CD4-positive, alpha-beta T cell treated with Interleukin-15 for 1 hour (primary cell): ENCODE results near the gene LSM11.

Experiments
- DNase-seq: peaks from one replicate; pipeline ENCODE4 v3.0.0-alpha.2; 2020

The LSM11 gene

GRCh38 chr5:157735991-157736390 is 7.5 kb upstream of the LSM11 start:
- no peak for DNase-seq

- no peak for DNase-seq
Measured at GRCh38 chr5:157739388-157740228, 3.9 kb upstream of the LSM11 start.

DNA sequence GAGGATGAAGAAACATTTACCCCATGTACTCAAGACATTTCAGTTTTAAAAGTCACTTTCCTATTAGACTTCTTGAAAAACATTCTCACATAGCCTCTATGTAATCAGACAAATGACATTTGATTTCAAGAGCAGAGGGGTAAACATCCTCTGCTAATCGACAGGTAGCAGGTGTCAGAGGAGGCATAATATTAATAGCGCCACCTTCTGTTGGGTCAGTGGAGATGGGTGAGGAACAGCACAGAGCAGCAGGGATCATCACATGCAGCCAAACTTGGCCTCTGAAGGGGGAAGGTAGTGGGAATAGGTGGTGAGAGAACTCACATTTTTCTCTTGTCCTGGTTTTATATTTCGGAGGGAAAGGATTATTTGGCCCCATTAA is 3.3 kb upstream of the LSM11 start:
- DNase-seq: peak; percentile 19

GRCh38 chr5:157741131-157741530 is 2.4 kb upstream of the LSM11 start:
- no peak for DNase-seq

DNA sequence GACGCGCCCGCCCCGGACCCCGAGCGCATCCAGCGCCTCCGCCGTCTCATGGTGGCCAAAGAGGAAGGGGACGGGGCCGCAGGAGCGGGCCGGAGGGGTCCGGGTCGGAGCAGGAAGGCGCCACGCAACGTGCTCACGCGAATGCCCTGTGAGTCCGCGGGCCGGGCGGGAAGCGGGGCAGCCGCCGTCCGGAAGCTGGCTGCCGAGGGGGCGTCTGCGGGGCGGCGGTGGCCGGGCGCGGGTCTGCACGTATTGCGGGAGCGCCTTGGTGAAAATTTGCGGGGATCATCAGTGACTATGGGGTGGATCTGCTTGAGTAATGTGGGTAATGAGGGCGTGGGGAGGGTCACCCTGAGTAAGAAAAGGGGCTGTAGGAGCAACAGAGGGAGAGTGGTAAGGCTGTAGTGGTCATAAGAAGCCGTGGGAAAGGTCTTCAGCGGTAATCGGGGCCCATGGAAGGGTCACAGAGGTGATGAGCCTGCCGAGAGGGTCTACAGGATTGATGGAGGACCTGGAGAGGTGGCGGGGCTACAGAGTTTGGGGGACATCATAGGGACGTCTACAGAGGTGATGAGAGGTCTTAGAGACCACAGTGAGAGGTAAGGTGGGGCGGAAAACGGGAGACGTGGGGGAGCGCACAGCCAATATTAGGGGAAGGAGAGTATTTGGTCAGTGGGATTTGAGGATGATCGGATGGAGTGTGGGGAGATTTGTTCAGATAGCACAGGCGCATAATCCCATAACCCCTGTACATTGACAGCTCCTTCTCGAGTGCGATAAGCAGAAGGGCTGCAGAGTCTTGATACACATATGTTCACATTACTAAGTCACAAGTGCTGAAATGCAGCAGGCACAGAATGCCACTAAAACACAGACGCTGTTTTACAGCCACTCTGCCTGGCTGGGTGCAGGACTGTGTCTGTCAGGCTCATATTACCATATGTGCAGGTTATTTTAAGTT is 819 bp downstream of the LSM11 start:
- DNase-seq: no peak

GRCh38 chr5:157745041-157745456 is 1.5 kb downstream of the LSM11 start:
- DNase-seq: no peak

- DNase-seq: no peak
Measured at GRCh38 chr5:157747173-157747740, 3.7 kb downstream of the LSM11 start.

DNA sequence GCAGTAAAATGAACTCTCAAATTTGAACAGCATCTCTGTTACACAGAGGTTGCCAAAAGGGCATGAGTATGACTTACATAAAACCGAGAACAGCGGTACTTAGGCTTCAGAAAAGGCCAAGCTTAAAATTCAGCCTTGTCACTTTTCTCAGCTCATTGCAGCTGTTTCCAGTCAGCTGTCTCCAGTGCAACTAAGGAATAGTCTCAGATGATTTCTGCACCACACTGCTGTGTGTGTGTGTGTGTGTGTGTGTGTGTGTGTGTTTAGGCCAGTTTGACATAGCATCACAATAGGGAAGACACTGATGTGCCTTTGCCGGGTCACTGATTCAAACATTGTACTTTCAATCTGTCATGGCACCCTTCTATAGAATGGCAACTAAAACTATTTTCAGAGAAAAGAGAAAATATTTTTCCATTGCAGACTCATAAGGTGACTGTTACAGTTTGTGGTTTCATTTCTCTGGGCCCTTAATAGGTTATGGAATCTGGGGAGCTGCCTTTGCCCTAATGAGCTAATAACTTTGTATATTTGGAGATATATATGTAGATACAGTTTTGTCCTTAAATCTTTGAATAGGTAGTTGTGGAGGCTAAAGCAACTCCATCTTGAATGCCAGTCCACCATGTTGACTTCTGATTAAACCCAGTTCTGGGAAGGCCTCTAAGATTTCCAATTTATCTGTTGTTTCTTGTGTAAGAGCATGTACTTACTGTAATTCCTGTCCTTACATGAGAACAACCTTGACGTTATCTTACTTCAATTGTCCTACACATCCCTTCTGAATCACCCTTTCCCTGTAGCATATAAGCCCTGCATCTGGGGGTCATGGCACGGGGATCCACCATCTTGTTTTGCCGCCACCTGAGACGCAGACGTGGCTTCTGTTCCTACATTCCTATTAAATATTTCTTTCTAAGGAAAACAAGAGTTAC is 4.5 kb downstream of the LSM11 start:
- no peak for DNase-seq

DNA sequence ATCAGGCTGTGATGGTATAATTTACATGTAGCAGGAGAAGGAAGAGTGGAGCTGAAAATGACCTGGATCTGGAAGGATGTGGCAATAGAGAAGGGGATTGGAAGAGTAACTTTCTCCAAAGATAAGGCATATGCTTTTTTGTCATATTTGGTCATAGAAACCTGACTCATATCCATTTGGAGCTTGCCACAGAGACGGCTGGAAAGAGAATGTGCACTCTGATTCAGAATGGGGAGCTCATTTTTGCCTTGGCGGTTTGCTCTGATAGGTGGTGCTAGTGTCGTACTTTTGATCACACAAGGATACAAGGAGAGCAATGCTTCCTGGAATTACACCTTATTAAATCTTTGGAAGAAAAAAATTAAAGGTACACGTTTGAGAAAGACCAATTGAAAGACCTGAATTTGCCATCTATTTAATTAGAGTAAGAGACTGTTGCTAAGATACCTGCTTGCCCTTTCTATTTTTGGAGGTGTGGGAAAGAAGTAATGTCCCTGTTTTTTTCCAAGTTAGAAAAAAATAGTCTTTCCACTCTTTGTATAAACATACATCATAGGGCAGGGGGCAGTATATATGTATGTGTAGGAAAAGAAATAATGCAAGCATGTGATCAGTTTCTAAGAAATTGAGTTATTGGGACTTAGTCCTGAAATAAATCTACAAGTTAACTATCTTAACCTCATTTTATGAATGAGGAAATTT is 5.4 kb downstream of the LSM11 start:
- DNase-seq: no peak

DNA sequence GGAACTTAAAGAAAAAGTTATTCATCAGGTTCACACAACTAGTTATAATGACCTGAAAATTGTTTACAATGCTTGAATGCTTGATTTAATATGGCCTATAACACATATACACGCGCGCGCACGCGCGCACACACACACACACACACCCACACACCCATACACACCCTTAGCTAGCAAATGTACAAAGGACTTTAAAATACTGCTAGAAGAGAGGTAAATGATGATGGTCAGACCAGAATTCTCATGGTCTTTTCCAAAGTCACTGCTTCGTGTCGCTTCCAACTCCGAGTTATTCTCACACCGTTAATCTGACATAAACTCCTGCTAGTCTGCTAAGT is 5.9 kb downstream of the LSM11 start:
- no peak for DNase-seq

GRCh38 chr5:157750320-157750719 is 6.8 kb downstream of the LSM11 start:
- no peak for DNase-seq

GRCh38 chr5:157756122-157756521 is 12.6 kb downstream of the LSM11 start:
- DNase-seq: no peak

DNA sequence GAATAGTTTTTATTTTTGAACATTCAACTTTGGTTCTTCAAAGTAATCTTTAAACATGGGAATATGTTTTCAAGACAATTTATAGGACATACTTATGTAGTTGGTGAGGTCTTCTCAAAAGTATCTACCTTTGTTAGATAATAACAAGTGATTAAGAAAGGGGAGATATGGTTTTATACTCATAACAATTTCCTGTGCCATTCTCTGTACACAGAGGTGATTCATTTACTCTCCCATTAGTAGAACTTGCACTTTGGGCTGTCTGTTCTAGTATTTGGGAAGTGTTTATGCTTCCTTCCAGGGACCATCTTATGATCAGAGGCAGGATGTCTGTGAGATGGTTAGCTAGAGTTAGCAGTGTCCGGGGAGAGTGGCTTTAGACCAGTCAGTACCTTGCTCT is 15.2 kb downstream of the LSM11 start:
- no peak for DNase-seq

DNA sequence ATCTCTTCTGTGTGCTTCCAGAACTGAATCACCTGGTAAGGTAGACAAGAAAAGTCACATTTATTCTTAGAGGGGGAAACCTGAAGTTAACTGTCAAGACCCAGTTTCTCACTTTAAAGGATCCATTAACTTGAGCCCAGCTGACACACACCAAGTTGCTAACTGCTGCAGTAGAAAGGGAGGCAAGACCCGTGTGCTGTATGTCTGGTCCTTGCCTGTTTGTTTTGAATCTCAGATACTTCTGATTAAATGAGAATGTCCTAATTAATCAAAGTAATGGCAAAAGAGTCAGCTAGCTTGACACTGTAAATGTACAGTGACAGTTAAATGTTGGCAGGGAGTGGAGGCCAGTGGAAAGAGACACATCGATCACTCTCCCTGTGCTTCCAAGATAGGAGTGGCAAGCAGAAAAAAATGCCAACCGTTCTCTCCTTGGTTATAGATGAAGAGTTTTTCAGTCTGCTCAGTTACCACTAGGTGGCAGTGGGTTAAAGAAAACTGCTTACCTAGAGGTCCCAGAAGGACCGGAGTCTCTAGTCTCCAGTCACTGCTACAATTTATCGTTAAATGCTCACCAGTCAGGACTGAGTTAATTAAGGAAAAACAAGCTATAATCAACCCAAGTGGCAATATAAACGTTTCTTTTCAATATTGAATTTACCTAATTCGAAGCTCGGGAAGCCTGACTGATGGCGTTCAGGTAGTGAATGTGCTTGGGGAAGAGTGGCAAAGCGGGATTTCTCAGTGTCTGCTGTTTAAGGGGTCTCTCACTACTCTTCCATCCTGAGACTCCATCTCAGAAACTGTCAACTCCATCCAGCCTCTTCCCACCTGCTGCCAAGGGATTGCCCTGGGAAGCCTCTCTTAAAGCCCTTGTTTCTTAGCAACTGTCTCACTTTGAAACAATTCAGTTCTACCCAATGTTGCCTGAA is 18.4 kb downstream of the LSM11 start:
- DNase-seq: no peak

- DNase-seq: no peak
Measured at GRCh38 chr5:157764531-157764930, 21.0 kb downstream of the LSM11 start.

DNA sequence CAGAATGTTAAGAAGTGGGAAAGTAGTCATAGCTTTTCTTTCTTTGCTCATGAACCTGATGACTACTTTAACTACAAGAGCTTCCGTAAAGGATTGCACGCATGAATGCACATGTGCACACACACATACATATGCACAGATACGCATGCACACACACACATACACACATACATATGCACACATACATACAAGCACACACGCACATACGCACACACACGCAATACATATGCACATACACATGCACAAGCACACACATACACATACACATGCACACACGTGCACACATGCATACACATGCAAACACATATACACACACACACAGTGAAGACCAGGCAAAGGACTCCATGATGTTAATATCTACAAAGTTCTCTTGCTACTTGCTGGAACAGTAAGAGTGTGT is 22.9 kb downstream of the LSM11 start:
- DNase-seq: no peak

DNA sequence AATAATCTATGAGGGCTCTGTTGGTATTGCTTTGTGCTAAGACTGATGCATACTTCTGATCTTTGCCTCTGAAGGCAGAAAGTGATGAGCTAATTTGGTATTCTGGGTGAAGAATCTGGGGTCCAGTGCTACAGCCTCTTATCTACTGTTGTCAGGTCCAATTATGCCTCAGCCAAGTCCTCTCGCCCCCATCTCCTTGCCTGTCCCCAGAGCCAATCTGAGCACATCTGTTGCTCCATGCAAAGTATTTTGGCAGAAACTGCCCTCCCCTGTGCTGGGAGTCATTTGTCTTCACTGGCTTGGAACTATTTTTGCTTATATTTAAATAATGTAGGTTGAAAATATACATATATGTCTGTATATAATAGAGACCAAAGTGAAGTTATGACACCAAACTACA is 23.4 kb downstream of the LSM11 start:
- DNase-seq: no peak

- no peak for DNase-seq
Measured at GRCh38 chr5:157767689-157768088, 24.2 kb downstream of the LSM11 start.

DNA sequence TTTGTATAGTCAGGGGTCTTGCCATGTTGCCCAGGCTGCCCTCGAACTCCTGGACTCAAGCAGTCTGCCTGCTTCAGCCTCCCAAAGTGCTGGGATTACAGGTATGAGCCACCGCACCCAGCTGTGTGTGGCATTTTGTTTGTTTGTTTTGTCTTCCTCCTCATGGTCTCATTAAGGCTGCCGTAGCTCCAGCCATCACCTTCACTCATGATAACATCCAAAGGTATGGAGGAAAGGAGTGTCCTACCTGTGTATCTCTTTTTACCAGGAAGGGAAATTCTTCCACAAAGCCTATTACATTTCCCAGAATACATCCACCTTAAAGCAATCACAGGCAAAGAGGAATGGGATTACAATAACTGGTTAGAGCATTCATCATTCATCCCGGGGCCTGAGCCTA is 27.2 kb downstream of the LSM11 start:
- DNase-seq: no peak

GRCh38 chr5:157772127-157772526 is 28.6 kb downstream of the LSM11 start:
- DNase-seq: no peak
